Measurements from ENCODE around the gene SLC22A14.
"Not testable (repeated sequence)": the region's sequence is repeated elsewhere in the genome, so short reads cannot be mapped to it uniquely, and the experiment has no call there.

SLC22A14 gene

GRCh38 chr3:38313695-38314094 lies 31.6 kb downstream of the SLC22A14 start:
- no peak for DNase-seq (ENCODE audit: low read depth in 2 of 3, low spot score in 2 of 3)

GRCh38 chr3:38314112-38314763 lies 32.1 kb downstream of the SLC22A14 start:
- DNase-seq (ENCODE audit: low read depth in 2 of 3, low spot score in 2 of 3) = no peak

DNA sequence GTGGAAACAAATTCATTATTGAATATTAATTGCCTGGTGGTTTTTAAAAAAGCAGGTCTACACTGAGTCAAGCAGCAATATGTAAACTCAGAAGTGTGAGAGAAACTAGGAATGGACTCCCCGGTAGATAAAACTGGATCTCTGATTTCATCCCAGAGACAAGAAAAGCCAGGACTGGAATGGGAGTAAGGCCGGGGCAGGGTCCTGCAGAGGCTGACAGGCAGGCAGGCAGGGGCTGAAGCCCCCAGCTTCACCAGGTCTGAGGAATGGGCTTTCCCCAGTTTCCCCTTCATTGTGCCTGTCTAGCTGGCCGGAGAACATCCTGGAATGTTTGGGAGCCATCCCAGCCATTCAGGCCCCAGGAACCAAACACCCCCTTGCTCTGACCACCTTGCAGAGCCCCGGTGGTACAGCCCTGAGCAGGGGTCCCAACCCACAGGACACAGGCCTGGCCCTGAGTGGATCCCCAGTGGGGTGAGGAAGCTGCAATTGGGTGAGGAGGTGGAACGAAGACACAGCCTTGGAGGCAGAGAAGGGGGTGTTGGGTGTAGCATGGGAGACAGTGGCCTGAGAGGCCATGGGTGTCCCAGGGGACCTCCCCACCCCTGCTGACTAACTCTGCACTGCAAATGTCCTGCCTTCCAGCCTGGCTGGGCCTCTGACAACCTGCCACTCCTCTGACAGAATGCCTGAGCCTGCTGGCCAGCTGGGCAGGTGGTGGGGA lies 32.8 kb downstream of the SLC22A14 start:
- no peak for DNase-seq (ENCODE audit: low read depth in 2 of 3, low spot score in 2 of 3)

GRCh38 chr3:38315488-38316230 lies 33.6 kb downstream of the SLC22A14 start:
- DNase-seq (ENCODE audit: low read depth in 2 of 3, low spot score in 2 of 3) = no peak

DNA sequence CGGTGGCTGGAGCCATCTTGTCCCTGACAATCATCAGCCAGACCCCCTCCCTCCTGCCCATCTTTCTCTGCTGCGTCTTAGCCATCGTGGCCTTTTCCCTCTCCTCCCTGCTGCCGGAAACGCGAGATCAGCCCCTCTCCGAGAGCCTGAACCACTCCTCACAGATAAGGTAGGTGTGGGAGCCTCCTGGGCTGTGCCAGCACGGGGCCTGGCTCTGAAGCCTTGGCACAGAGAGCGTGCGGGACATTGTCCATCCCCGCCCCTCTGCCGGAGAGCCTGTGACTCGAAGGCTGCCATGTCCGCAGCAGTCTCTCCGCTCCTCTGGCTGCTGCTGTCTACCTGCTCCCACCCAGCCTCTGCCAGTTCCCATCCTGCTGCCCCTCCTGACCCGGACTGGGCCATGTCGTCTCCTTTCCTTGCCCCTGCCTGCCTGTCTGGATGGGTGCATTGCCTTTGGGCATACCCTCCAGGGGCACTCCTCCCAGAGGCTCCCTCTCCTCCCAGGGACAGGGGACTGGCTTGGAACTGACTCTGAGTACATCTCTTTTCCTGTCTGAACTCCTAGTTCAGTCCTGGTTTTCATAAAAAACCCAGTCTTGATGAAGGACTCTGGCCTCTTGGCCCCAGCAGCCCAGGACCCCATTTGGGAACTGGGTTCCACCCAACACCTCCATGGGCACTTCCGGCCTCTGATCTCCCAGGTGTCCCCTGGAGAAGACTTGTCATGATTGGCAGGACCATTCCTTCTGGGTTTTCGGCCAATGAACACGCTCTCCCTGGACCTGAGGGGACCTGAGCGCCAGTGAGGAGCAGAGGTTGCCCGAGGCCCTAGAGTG lies 34.5 kb downstream of the SLC22A14 start:
- no peak for DNase-seq (ENCODE audit: low read depth in 2 of 3, low spot score in 2 of 3)

GRCh38 chr3:38317192-38317759 lies 35.2 kb downstream of the SLC22A14 start:
- DNase-seq (ENCODE audit: low read depth in 2 of 3, low spot score in 2 of 3) = no peak

GRCh38 chr3:38318766-38319671 lies 36.9 kb downstream of the SLC22A14 start:
- no peak for DNase-seq (ENCODE audit: low read depth in 2 of 3, low spot score in 2 of 3)

DNA sequence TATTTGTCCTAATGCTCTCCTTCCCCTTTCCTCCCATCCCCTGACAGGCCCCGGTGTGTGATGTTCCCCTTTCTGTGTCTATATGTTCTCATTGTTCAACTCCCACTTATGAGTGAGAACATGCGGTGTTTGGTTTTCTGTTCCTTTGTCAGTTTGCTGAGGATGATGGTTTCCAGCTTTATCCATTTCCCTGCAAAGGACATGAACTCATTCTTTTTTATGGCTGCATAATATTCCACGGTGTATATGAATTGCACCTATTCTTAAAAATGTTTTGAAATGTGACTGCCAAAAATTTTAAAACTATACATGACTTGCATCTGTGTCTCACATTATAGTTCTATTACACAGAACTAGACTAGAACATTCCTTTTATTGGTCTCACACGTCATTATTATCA lies 38.5 kb downstream of the SLC22A14 start:
- DNase-seq (ENCODE audit: low read depth in 2 of 3, low spot score in 2 of 3) = not testable (repeated sequence)

DNA sequence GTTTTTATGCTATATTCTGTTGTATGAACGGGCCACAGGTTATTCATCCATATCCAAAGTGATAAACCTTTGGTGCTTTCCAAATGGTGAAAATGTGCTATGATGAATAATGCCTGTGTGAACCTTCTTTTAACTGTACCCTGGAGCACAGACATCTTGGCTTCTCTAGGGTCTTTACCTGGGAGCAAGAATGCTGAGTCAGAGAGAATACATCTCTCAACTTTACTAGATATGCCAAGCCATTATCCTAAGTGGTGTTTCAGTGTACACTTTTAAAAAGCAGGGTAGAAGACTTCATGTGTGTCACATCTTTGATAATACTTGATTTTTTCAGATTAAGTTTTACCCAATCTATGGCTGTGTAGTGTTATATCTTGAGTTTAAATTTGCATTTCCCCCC lies 41.0 kb downstream of the SLC22A14 start:
- DNase-seq (ENCODE audit: low read depth in 2 of 3, low spot score in 2 of 3) = no peak

- no peak for DNase-seq (ENCODE audit: low read depth in 2 of 3, low spot score in 2 of 3)
Observed at GRCh38 chr3:38325256-38325655, 43.2 kb downstream of the SLC22A14 start.

DNA sequence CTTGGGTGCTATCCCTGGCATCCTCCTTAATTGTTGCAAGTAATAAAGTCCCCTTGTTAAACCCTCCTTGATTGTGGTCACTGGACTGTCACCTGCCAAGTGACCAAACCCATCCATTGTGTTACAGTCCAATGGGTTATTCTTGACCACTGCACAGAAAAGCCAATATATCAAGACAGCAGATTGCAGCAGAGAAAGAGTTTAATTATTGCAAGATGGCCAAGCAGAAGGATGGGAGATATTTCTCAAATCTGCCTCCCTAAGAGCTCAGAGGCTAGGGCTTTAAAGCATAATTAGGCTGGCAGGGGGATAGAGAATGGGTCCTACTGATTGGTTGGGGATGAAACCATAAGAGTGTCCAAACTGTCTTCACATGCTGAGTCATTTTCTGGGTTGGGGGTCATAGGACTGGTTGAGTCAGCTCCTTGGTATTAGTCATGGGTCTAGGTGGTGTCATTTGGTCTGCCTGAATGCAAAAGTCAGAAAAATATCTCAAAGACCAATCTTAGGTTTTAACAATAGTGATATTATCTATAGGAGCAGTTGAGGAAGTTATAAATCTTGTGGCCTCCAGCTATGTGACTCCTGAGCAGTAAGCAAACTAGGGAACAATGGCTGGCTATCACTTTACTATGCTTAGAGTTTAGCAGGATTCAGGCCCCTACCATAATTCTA lies 45.4 kb downstream of the SLC22A14 start:
- no peak for DNase-seq (ENCODE audit: low read depth in 2 of 3, low spot score in 2 of 3)

DNA sequence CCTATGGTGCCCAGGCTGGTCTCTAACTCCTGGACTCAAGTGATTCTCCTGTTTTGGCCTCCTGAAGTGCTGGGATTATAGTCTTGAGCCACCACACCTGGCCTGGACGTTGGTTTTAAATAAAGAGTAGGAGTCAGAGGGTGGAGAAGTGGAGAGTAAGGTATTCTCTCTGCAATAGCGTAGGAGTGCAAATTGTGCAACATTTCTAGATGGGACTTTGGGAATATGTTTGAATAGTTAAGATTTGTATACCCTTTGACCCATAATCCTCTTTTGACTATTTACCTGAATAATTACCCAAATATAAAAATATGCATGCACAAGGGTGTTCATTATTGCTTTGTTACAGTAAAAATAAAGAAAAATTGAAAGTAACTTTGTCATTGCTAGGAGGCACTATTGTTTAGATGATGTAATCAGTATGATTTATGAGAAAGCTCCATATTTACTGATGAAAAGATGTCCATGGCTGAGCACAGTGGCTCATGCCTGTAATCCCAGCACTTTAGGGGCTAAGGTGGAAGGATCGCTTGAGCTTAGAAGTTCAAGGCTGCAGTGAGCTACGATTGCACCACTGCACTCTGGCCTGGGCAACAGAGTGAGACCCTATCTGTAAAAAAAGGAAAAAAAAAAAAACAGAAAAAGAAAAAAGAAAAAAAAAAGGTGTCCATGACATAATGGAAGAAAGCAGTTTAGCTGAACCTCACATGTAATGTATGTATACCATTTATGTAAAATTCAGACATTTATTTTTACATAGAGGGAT lies 49.3 kb downstream of the SLC22A14 start:
- no peak for DNase-seq (ENCODE audit: low read depth in 2 of 3, low spot score in 2 of 3)

DNA sequence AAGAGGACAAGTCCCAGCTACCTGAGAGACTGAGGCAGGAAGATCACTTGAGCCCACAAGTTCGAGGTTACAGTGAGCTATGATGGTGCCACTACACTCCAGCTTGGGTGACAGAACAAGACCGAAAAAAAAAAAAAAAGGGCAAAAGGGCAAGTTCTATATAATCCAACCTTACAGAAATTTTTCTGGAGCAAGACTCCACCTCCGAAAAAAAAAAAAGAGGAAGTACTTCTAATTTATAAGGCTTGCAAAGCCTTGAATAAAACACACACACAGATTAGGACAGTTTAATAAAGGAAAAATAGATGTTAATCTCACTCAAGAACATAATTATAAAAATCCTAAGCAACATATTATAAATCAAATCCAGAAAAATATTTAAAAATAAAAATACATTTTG lies 50.1 kb downstream of the SLC22A14 start:
- DNase-seq (ENCODE audit: low read depth in 2 of 3, low spot score in 2 of 3) = no peak

- DNase-seq (ENCODE audit: low read depth in 2 of 3, low spot score in 2 of 3) = no peak
Observed at GRCh38 chr3:38334142-38335055, 52.3 kb downstream of the SLC22A14 start.

GRCh38 chr3:38335263-38335662 lies 53.2 kb downstream of the SLC22A14 start:
- DNase-seq (ENCODE audit: low read depth in 2 of 3, low spot score in 2 of 3) = no peak

GRCh38 chr3:38337703-38338102 lies 55.6 kb downstream of the SLC22A14 start:
- DNase-seq (ENCODE audit: low read depth in 2 of 3, low spot score in 2 of 3) = no peak

- no peak for DNase-seq (ENCODE audit: low read depth in 2 of 3, low spot score in 2 of 3)
Observed at GRCh38 chr3:38343797-38344594, 61.9 kb downstream of the SLC22A14 start.

All from activated CD8-positive, alpha-beta memory T cell treated with anti-CD3 and anti-CD28 coated beads for 48 hours (primary cell).